ENCODE measurements around the gene TEX28.
"Not testable (repeated sequence)": the region's sequence is repeated elsewhere in the genome, so short reads cannot be mapped to it uniquely, and the experiment has no call there.

The TEX28 gene

DNA sequence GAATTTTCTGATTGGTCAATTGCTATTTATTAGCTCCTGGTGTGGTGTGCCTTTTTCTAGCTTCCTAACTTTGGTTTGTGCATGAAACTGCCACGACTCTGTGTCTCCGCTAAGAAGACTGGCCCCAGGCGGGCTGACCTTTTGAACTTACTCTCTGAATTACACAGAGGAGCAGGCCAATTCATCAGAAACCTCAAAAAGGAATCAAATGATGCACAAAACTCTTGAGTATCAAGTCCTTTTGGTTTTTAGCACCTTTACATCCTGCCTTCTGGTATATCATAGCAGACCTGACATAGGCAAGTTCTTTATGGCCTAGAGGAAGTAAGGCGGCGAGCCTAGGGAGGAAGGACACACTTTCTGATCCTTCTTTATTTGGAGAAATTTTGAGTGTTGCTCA, 18.2 kb upstream of the TEX28 start:
- DNase-seq = peak in 1 of 10 donors; percentile 9
- intact Hi-C loops (cut with DNase I) = no loop called here

DNA sequence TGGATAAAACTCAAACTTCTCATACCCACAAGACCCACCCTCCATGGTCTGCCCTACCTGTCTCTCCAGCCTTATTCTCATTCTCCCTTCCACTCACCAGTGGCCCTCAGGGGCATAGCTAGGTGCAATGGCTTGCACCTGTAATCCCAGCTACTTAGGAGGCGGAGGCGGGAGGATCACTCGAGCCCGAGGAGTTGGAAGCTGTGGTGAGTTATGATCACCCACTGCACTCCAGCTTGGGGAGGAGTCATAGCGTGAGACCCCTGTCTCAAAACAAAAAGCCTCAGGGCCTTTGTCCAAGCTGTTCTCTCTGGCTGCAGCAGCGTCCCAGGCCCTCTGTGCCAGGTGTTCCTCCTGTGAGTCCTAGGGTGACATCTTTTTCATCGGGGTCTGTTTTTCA, 17.2 kb upstream of the TEX28 start:
- intact Hi-C loops (cut with DNase I) = no loop called here

DNA sequence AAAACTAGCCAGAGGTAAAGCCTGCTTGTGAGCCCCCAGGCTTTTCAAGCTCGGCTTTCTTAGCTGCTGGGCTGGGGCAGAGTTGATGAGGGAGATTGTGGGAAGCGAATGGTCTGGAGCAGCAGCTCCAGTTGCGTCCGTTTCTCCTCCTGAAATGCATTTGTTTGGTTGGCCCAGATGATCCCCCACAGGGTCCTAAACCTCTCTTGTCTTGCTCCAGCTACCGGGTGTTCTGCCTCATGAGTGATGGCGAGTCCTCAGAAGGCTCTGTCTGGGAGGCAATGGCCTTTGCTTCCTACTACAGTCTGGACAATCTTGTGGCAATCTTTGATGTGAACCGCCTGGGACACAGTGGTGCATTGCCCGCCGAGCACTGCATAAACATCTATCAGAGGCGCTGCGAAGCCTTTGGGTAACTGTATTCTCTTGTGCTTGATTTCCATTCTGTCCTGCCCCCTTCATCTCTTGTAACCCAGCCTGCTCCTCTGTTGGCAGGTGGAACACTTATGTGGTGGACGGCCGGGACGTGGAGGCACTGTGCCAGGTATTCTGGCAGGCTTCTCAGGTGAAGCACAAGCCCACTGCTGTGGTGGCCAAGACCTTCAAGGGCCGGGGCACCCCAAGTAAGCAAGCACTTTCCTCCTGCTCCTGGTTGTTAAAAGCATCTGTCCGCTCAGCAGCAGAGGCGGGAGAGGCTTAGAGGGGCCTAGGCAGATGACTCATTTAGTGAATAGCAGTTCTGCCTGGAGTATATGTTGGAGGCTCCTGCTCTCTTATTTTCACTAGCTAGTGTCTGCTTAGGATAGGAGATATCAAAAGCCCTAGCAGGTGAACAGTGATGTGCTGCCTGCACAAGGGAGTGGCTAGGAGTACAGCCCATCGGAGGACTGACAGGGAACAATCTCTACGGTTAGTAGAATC, 16.0 kb upstream of the TEX28 start:
- peak in 3 of 10 donors; percentile 18 to 65 (median 64) for DNase-seq
- intact Hi-C loops (cut with DNase I) = no loop called here

More for the DNA sequence above, 17.2 kb upstream of the TEX28 start:
- DNase-seq = peak in 2 of 10 donors; percentile 31 to 57

DNA sequence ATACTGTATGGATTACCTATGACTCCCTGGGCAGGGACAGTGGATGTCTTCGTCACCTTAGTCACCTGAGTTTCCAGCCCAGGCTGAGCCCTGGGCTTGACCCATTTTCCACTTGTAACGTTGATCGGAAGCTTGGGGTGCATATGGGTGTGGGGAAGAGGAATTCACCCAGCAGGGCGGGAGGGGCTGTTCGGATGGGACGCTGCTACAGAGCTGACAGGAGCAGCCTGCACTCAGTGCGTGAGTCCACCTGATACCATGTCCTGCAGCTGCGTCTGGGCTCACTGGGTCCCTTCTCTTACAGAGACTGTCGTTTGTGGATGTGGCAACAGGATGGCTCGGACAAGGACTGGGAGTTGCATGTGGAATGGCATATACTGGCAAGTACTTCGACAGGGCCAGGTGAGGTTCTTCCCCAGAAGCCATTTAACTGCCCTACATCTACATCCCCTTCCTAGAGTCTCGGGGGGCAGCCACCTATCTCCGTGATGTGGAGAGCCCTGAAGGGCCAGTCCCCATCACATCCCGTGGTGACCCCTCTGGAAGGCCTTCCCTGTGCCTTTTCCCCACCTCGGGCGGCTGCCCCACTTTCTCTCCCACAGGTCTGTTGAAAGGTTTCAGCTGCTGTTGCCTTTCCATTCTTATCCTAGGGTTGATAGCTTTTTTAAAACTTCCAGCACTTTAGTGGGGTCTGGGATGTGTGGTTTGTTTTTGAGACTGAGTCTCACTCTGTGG, 14.3 kb upstream of the TEX28 start:
- intact Hi-C loops (cut with DNase I) = no loop called here
- peak in 2 of 10 donors; percentile 38 to 69 for DNase-seq

DNA sequence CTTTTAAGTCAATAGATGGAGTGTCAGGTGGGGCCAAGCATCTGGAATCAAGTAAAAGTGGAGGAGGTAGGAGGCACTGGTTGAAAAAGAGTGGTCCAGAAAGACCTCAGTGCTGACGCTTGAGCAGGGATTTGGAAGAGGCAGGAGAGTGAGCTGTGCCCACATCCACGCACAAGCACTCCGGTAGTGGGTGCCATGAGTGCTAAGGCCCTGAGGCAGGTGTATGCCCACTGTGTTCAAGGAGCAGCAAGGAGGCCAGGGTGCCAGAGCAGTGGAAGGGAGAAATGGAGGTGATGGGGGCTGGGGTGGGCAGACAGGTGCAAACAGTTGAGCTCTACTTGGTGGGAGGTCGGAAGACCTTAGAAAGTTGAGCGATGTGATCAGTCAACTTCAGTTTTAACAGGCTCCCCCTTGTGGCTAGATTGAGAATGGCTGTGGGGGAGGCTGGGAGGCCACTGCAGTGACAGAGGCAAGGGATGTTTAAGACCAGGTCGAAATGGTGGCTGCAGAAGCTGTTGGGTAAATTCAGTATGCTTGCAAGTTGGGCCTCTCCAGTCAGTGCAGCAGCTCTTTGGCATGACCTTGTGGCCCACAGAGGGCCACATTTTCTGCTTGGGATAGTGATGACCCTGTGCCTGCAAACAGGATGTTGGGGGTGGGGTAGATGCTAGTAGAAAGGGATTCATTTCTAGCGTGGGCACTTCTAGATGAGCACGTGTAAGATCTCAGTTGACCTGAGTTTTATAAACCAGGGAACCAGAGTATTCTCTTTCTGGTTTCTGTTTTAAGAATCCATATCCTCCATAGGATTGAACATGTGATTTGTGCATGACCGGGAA, 13.4 kb upstream of the TEX28 start:
- intact Hi-C loops (cut with DNase I) = no loop called here
- peak in 7 of 10 donors; percentile 21 to 78 (median 51) for DNase-seq

DNA sequence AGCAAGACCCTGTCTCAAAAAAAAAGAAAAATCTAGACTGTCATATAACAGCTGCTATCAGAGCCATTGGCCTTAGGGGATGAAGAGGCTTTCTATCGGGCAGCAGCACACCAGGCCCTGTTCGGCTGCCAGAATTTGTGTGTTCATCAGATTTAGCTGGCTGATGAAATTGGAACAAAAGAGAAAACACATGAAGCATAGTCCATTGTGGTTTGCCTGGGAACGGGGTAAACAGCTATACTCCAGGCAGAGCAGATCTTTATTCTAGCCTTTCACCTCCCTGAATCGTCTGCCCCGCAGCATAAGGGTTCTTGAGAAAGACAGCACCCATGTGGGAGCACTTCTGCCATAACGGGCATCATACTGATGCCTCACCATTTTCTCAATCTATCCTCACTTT, 12.3 kb upstream of the TEX28 start:
- intact Hi-C loops (cut with DNase I) = no loop called here
- peak in 2 of 10 donors; percentile 40 to 44 for DNase-seq

DNA sequence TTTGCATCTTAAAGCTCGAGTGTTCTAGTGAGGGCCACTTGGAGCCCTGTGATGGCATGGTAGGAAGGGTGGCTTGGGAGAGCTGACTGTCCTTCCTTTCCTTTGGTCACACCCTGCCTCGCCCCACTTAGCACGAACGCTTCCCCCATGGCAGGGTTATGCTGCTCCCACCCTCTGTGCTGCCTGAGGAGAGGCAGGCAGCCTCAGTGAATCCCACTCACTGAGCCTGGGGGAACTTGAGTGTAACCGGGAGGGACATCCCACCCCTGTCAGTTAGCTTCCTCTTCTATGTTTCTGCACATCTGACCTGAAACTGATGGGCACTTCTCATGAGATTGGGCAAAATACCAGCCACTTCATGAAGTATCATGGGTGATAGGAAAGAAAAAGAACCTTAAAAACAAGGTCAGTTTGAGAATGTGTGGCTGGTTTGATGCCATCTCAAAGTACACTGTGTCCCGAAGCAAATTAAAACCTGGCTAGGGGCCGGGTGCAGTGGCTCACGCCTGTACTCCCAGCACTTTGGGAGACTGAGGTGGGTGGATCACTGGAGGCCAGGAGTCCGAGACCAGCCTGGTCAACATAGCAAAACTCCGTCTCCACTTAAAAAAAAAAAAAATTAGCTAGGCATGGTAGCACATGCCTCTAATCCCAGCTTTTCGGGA, 10.7 kb upstream of the TEX28 start:
- DNase-seq = peak in 2 of 10 donors; percentile 41 to 62
- intact Hi-C loops (cut with DNase I) = no loop called here

DNA sequence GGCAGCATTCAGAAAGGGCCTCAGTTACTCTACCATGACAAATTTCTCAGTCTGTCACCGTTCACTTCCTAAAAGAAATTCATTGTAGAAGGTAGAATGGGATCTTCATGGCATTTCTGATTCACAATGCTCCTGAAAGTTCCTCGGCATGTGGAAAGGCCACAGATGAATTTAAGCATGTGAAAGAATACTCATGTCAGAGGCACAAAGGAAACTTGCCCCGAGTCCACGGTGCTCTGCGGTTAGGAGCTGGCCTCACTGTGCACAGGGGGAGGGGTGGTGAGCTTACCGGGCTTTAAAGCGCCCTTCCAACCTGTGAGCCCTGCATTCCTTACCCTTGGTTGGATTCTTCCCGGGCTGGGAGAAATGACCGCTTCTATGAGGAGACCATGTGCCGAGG, 9.9 kb upstream of the TEX28 start:
- intact Hi-C loops (cut with DNase I) = no loop called here
- peak in 2 of 10 donors; percentile 22 to 32 for DNase-seq

DNA sequence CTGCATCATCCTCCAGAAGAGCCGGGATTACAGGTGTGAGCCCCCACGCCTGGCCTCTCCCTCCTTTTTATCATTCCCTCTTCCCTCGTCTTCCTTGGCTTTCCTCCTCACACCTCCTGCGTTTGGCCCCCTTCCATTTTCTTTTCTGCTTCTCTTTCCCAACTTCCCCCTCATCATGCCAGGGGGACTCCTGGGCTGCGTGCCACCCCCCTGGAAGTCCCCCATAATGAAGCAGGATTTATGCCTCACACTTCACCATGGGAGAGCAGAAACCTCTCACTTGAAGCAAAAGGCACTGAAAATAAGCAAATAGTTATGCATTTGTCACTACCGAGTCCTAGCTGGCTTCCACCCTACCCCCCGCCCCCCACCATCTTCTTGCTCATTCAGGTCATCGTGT, 8.6 kb upstream of the TEX28 start:
- intact Hi-C loops (cut with DNase I) = no loop called here
- DNase-seq = peak in 2 of 10 donors; percentile 1 to 6

DNA sequence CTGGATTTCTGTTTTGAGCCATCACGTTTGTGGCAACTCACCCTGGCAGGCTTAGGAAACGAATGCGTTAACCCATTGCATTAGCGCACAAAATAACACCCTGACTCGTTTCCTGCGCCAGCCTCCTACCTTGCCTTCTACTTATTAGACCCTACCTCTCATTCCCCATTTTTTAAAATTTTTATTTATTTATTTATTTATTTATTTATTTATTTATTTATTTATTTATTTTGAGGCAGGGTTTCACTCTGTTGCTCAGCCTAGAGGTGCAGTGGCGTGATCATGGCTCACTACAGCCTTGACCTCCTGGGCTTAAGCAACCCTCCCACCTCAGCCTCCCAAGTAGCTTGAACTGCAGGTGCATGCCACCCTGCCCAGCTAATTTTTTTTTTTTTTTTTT, 8.1 kb upstream of the TEX28 start:
- intact Hi-C loops (cut with DNase I) = not testable (repeated sequence)
- DNase-seq = peak in 2 of 10 donors; percentile 32 to 41

DNA sequence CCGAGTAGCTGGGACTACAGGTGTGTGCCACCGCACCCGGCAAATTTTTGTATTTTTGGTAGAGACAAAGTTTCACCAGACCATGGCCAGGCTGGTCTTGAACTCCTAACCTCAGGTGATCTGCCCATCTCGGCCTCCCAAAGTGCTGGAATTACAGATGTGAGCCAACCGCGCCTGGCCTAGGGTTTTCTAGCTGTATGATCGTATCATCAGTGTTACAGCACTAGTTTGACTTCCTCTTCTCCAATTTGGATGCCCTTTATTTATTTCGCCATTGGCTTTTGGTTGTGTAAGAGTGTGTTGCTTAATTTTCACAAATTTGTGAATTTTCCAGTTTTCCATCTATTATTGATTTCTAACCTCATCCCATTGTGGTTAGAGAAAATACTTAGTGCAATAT, 5.9 kb upstream of the TEX28 start:
- intact Hi-C loops (cut with DNase I) = no loop called here
- peak in 2 of 10 donors; percentile 9 to 64 for DNase-seq

DNA sequence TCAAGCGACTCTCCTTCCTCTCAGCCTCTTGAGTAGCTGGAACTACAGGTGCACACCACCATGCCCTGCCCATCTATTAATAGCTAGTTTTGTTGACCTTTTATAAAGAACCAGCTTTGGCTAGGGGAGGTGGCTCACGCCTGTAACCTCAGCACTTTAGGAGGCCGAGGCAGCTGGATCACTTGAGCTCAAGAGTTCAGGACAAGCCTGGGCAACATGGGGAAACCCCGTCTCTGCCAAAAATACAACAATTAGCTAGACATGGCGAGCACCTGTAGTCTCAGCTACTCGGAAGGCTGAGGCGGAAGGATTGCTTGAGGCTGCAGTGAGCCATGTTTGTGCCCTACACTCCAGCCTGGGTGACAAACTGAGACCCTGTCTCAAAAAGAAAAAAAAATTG, 3.4 kb upstream of the TEX28 start:
- intact Hi-C loops (cut with DNase I) = no loop called here
- peak in 2 of 10 donors; percentile 11 to 42 for DNase-seq

DNA sequence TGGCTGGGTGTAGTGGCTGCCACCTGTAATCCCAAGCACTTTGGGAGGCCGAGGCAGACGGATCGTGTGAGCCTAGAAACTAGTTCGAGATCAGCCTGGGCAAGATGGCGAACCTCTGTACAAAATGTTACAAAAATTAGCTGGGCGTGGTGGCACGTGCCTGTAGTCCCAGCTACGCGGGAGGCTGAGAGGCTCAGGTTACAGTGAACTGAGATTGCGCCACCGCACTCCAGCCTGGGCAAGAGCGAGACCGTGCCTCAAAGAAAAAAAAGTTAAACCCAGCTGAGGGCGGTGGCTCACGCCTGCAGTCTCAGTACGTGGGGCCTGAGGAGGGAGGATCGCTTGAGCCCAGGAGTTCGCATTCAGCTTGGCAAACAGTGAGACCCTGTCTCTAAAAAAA, 1.8 kb upstream of the TEX28 start:
- peak in 2 of 10 donors; percentile 54 to 62 for DNase-seq
- intact Hi-C loops (cut with DNase I) = no loop called here

DNA sequence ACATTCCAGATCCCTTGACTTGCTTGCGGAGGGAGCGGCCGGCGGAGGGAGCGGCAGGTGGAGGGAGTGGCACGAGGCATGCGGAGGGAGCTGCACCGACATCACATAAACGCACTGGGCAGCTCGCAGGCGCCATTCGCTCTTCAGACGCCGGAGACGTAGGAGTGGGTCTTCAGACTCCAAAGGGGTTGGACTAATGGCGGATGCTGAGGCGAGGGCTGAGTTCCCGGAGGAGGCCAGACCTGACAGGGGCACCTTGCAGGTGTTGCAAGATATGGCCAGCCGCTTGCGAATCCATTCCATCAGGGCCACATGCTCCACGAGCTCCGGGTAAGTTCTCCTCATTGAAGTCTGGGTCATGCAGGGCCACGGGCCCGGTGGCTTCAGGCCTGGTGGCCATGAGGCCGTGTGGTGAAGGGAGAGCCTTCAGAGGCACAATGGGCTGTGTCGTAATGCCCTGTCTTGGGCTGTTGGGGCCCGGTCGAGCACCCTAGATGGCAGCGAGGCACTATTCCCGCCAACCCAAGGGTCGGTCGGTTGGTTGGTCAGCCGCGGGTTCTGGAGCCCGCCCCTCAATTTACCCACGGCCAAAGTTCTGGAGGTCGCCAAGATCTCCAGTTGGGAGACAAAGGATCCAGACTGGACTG, 863 bp upstream of the TEX28 start, which contains the start of gene TKTL1:
TKTL1 (plus strand) TSS at position 132 of the 647 bp plus-strand sequence; CDS start at position 197, 65 bp downstream.
- intact Hi-C loops (cut with DNase I) = no loop called here
- DNase-seq = peak in 2 of 10 donors; percentile 51 to 71

DNA sequence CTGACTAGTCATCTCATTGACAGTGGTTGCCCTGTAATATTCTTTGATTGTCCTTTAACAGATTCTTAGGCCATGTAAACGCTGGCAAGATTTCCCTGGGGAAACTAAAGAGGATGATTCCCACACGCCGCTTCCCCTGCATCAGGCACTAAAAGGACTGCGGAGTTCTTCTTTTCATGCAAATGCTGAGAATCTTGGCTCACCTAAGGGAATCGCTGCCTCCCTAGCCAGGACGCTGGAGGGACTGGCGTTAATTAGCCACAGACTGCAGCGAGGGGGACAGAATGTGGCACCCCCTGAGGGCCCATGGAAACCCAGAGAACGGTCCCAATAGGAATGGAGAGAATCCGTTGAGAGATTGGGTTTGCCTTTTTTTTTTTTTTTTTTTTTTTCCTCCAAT, 8.5 kb downstream of the TEX28 start:
- intact Hi-C loops (cut with DNase I) = not testable (repeated sequence)

DNA sequence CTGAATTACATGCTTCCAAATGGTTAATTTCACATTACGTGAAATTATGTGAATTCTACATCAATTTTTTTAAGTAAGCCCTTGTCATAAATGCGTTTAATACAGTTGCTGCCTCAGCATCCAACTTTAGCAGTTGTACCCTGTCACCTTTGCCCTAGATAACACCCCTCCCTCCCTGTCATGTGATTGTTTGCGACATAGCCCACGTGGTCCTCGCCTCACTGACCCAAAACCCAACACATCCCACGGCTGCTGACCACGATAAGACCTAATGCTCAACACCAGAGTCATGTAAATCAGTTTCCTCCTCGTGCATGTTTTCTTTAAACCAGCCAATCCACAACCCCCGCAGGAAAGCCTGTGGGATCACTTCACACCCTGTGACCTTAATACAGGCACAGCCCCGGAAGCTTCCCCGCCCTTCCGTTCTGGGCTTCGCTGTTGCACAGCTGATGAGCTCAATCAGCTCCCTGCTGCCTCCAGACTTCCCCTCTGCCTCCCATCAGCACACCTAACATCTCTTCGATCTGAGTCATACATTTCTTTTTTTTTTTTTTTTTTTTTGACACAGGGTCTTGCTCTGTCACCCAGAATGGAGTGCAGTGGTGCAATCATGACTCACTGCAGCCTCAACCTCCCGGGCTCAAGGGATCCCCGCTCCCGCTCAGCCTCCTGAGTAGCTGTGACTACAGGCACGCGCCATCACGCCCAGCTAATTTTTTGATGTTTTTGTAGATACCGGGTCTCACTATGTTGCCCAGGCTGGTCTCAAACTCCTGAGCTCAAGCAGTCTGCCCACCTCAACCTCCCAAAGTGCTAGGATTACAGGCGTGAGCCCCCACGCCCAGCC, 10.2 kb downstream of the TEX28 start:
- DNase-seq; intact Hi-C loops (cut with DNase I): not testable (repeated sequence)

More for the DNA sequence above, 8.5 kb downstream of the TEX28 start:
- not testable (repeated sequence) for DNase-seq

DNA sequence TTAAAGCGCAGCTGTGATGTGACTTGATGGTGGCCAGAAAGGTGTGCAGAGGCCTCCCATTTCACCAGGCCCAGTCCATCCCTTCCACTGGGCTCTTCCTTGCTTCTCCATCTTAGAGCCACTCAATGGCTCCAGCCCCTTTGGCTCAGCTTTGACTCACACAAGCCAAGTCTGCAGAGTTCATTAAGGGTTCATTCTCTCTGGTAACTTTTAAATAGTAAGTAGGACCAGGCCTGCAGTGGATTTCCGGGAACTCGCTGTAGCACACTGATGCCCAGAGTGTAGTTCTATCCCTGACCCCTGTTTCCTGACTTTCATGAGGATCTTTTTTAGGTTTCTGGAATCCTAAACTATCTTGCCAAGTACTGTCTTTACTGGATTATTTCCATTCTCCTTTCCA, 25.7 kb downstream of the TEX28 start:
- intact Hi-C loops (cut with DNase I); DNase-seq: not testable (repeated sequence)

DNA sequence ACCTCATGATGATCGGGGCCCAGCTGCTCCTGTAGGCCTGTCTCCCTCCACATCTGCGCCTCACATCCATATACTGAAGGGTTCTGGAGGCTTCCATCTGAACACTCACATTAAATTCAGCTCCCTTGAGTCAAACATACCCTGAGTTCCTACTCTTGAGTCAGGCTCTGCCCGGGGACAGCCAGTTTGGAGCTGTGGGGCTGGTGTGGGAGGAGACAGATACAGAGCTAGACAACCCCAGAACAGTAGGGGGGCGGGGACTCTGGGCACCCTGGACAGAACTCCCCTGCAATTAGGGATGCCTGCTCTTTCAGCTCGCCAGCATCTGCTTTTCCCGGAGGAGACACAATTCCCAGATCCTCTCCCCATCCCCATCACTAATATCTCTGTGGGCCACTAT, 31.9 kb downstream of the TEX28 start:
- intact Hi-C loops (cut with DNase I); DNase-seq: not testable (repeated sequence)

Measured in posterior cingulate gyrus (tissue), 11 donors.